HG03558 (cell line): ENCODE measurements around the gene TNFRSF12A.
A peak's percentile ranks its signal among the peaks of the same experiment; 100 is the strongest.

ENCODE experiments used
- ATAC-seq: cut with Tn5 transposase; IDR thresholded peaks from one replicate; pipeline ENCODE4 v1.9.1; 2021; ENCODE audit warnings: moderate number of reproducible peaks; ENCODE audit not compliant: unreplicated experiment; ENCODE audit errors: extremely low read depth

TNFRSF12A gene

DNA sequence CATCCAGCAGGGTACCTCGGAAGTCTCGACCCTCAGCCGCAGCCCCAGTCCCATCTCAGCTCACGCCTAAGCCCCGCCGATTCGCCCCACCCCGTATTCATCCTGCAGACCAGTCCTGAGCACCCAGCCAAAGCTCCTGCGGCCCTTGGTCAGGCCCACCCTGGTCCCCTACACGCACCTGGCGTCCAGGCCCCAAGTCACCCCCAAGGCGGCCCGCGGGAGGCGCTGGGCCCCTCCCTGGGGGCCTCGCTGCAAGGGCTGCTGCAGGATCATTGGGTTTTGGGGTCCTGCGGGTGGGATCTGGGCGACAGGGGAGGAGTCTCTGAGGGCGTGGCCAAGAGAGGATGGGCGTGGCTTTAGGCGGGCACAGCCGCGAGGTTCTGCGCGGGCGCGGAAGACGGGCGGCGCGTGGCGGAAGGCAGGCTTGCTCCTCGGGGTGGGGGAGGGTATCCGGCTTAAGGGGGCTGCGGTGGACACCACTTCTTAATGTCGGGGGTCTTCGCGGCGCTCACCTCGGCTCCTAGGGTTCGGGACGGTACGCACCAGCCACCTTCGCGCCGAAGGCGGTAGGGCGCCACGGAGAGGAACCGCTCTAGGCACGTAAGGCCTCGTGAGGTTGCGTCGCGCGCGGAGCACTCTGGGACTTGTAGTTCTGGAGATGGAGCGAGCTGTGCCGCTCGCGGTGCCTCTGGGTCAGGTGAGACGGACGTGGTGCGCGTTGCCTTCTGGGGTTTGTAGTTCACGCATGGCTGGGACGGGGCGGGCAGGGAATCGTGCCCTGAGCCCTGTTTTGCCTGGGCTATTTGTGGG, 3.7 kb downstream of the TNFRSF12A start, which contains the start of the genes HCFC1R1 and THOC6:
Gene HCFC1R1, minus strand, starts transcription at position 274 of the 810 bp plus-strand sequence. Its CDS starts 1 bp downstream, at position 273.
Gene THOC6, plus strand, starts transcription at position 367 of the 810 bp plus-strand sequence. Its CDS starts 292 bp downstream, at position 659.
- peak; percentile 47 for ATAC-seq

- ATAC-seq: no peak
Observed at GRCh38 chr16:3025032-3026002, 5.1 kb downstream of the TNFRSF12A start.

DNA sequence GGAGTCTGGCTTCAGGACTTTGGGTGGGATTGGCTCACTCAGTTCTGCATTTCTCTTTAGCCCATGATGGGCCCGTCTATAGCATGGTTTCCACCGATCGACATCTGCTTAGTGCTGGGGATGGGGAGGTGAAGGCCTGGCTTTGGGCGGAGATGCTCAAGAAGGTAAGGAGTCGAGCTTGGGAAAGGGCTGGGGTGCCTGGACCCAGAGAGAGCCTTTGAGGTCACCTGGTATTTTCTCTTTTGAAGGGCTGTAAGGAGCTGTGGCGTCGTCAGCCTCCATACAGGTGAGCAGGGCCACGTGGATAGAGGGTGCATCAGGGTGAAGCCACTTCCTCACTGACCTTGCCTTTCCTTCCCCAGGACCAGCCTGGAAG, 5.8 kb downstream of the TNFRSF12A start:
- ATAC-seq: no peak

GRCh38 chr16:3026609-3027488, 6.7 kb downstream of the TNFRSF12A start:
- no peak for ATAC-seq

DNA sequence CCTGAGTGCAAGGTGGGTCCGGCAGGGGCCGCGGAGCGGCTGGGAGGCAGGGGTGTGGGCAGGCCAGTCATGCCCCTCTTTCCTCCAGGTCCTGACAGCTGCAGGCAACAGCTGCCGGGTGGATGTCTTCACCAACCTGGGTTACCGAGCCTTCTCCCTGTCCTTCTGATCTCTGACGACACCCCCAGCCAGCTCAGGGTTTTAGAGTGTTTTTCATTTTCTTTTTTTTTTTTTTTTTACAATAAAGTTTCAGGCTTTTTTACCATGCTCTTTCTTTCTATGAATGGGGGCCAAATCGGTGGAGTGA, 7.3 kb downstream of the TNFRSF12A start:
- no peak for ATAC-seq

DNA sequence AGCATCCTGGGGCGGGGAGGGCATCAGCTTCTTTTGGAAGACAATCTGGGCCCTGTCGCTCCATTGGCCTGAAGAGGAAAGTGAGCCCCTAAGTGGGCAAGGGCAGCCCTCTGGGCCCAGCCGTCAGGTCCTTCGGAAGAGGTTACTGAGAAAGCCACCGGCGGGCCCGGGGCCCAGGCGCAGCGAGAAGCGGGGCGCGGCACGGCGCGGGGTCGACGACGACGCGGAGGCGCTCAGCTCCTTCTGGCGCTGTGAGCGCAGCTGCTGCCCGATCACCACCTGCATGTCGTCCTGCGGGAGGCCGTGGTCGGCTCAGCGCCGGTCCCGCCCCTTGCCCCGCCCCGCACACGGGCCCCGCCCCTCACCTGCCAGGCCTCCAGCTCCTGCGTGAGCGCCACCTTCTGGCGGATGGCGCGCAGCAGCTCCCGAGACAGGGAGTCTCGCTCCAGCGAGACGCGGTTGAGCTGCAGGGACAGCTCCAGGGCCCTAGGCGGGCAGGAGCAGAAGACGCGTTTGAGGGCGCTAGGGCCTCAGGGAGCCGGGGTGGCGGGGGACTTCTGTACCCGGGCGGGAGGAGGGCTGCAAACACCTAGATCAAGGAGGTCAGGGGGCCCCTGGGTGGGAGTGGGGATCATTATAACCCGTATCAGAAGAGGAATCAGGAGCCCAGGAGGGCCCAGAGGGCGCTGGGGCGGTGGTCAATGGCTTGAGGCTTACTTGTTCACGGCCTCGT, 8.0 kb downstream of the TNFRSF12A start:
- ATAC-seq: no peak

- ATAC-seq: no peak
Observed at GRCh38 chr16:3028716-3029319, 8.7 kb downstream of the TNFRSF12A start.

DNA sequence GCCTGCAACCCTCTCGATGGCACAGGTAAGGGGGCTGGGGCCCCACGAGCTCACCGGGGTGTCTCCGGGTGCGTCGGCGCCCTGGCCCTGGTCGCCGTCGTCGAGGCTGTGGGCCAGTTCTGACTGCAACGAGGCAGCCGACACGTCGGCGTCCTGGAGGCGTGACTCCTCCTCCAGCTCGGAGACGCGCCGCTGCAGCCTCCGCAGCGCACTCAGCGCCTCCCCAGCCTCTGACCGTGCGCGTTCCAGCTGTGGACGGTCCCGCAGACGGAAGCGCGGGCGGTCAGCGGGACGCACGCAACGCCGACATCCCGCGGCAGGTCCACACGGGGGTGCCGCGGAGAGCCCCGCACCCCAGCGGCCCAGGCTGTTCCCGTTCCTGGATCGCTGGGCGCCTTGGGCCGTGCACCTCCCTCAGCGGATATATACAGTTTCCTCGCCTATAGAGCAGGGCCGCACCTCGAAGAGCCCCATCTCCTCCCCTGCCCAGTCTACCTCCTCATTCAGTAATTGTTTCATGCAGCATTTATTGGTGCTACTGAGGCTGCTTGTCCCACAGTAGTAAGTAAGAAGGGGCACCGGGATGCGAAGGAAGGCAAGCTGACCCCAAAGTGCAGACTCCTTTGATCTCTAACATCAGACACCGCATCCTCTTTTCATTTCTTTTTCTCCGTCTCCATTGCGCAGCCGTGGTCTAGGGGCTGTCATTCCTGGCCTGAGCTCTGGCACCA, 9.5 kb downstream of the TNFRSF12A start:
- ATAC-seq: no peak

DNA sequence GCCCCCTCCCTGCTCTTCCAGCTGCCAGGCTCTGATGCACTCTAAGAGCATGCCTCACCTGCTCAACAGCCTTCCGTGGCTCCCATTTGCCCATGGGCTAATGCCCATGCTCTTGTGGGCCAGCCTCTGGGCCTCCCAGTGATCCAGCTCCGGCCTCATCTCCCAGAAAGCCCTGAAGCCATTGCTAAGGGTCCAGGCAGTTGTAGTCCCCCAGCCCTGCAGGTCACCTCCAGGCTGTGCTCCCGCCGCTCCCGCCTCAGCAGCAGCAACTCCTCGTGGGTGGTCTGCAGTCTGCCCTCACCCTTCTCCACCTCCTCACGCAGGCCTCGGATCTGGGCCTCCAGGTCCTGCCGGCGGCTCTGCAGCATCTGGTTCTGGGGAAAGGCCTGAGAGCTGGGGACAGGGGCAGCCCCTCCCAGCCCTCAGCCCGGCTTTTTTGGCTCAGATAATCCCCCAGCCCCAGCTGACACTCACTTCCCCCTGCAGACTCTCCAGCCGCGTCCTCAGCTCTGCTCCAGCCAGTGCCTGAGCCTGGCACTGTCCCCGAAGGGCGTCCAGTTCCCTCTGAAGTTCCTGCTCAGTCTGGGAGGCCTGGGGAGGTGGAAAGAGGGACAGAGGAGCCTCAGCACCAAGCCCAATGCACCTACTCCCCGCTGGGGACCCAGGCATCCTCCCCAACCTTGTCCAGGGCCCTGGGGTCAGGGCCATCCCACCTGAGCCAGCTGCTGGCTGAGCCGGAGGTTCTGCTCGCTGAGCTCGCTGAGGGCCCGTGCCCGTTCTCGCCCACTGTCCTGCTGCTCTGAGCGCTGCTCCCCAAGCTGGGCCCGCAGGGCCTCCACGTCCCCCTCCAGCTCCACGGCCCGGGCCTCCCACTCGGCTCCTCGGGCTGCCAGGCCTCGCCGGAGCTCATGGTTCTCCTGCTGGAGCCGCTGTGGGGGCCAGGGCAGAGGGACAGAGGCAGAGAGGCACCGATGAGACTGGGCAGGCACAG, 10.3 kb downstream of the TNFRSF12A start:
- no peak for ATAC-seq

DNA sequence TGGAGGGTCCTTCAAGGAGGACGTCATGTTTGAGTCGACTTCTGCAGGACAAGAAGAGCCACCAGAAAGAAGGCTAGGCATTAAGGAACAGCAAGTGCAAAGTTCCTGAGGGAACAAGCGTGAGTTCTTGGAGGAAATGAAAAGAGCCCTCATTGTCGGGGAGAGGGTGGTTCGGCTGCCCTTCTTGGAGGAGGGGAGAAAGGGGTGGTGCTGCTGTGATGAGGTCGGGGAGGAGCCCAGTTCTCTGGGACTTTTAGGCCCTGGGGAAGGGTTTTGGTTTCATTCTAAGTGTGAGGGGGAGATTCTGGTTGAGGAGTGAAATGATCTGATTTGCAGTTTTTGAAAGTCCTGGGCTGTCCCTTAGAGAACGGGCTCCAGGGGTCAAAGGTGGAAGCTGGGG, 12.5 kb downstream of the TNFRSF12A start:
- no peak for ATAC-seq

- ATAC-seq: no peak
Observed at GRCh38 chr16:3035289-3035971, 15.3 kb downstream of the TNFRSF12A start.

DNA sequence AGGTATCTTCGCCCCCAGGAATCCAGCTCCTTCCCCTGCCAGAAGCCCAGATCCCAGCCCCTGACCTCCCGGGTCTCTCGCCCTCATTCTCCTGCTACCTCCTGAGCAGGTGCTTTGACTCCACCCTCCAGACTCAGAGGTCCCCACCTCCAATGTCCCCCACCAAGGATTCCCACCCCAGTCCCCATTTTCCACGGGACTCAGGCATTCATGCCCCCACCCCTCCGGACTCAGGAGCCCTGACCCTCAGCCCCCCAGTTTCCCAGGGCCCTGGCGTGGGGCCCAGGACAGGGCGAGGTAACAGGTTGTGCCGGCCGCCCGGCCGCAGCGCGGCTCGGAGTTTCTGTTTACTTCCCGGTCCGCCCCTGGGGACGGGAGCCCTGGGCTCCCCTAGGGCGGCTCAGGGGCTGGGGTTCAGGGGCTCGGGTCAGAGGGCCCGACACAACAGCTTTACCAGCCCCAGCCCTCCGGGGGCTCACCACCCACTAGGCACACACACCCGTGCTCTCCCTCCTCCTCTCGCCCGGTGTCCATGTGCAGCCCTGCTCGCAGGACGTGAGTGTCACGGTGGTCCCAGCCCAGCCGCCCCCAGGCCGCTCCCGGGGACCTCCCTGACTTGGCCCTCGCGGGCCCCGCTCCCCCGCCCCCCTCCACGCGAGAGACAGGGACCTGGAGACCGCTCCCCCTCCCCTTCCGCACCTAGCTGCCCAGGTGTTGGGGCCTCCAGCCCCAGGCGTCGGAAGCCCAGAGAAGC, 16.0 kb downstream of the TNFRSF12A start:
- ATAC-seq: no peak

- ATAC-seq: no peak
Observed at GRCh38 chr16:3036726-3037315, 16.7 kb downstream of the TNFRSF12A start, which contains the start of gene BICDL2. Gene BICDL2 (minus strand): TSS chr16:3036944. CDS start chr16:3035496, 1,448 bp downstream.

- no peak for ATAC-seq
Observed at GRCh38 chr16:3038256-3038655, 18.1 kb downstream of the TNFRSF12A start.

DNA sequence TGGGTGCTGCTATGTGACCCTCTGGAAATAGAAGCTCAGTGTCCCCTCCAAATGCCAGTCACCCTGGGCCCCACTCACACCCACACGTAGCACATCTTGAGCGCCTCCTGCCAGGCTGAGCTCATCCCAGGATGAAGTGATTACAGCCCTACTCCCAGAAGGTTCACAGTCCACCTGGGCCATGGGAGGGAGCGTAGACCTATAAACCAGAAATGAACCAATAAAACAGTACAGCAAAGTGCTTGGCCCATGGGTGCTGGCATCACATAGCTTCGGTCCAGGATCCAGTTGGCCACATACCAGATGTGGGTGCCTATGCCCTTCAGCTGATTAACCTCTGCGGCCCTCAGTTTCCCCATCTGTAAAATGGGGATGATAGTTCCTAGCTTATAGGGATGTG, 18.7 kb downstream of the TNFRSF12A start:
- no peak for ATAC-seq

DNA sequence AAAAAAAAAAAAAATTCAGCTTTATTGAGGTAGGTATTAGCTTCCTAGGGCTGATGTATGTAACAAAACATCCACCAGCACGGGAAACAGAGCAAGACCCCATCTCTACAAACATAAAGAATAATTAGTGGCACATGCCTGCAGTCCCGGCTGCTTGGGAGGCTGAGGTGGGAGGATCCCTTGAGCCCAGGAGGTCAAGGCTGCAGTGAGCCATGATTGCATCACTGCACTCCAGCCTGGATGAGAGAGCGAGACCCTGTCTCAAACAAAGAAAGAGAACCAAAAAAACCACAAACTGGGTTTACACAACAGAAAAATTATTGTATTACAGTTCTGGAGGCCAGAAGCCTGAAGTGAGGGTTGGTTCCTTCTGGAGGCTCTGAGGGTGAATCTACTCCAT, 22.2 kb downstream of the TNFRSF12A start:
- no peak for ATAC-seq
